ENCODE results near the gene OGFR.

OGFR gene

DNA sequence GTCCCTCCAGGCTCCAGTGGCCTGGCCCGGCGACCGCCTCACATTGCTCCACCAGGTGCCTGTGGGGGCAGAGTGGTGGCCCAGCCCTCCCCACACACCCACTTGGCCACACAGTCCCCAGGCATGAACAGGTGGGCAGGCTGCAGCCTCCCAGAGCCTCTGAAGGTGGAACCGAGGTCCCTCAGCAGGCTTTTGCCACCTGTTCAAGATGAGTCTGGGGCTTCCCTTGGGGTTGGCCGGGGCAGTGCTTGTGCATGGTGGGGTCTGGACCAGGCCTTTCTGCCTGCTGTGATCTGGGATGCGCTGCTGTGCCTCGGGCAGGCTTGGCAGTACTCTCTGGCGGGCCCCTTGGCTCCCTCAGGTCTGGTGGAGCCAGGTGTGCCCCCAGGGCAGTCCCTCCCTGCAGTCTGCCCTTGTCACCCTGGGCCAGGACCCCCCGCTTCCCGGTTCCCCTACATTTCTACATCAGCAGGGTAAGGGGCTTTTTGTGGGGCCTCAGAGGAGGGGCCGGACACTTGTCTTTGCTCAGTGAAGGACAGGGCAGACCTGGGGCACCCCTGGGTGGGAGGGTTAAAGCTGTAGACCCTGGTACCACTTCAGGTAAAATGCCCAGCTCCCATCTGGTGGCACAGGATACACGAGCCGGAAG lies 9.5 kb downstream of the OGFR start:
- H3K27me3 ChIP-seq (replicated peaks; ENCODE audit: control insufficient read depth, insufficient read depth, low read length): no peaks in the 10 kb centered on the region; the same call in 1 of the 2 replicates
- no peak for TF ChIP-seq CTCF (IDR thresholded peaks at IDR 0.05; ENCODE audit: insufficient read depth, low read length, poor library complexity, severe bottlenecking)
- no peak overlapping the region for H3K4me3 ChIP-seq (replicated peaks; ENCODE audit: low read depth, low read length)
- no peak for DNase-seq (ENCODE audit: extremely low read depth, insufficient read length)
- peaks cover 18% of the 10 kb centered on the region for H3K36me3 ChIP-seq (ENCODE audit: control insufficient read depth, insufficient read depth, low read length)

- no peak for TF ChIP-seq CTCF (IDR thresholded peaks at IDR 0.05; ENCODE audit: insufficient read depth, low read length, poor library complexity, severe bottlenecking)
- H3K4me3 ChIP-seq (replicated peaks; ENCODE audit: low read depth, low read length): no peak overlapping the region
- peaks cover 16% of the 10 kb centered on the region for H3K36me3 ChIP-seq (ENCODE audit: control insufficient read depth, insufficient read depth, low read length)
- H3K27me3 ChIP-seq (replicated peaks; ENCODE audit: control insufficient read depth, insufficient read depth, low read length): no peaks in the 10 kb centered on the region; the same call in 1 of the 2 replicates
- DNase-seq (ENCODE audit: extremely low read depth, insufficient read length): no peak
These were observed 10.1 kb downstream of the OGFR start for GRCh38 chr20:62814709-62815065.

GRCh38 chr20:62815066-62815991 lies 10.7 kb downstream of the OGFR start:
- no peak overlapping the region for H3K4me3 ChIP-seq (replicated peaks; ENCODE audit: low read depth, low read length)
- peaks cover 10% of the 10 kb centered on the region for H3K36me3 ChIP-seq (ENCODE audit: control insufficient read depth, insufficient read depth, low read length)
- no peaks in the 10 kb centered on the region; the same call in 1 of the 2 replicates for H3K27me3 ChIP-seq (replicated peaks; ENCODE audit: control insufficient read depth, insufficient read depth, low read length)
- no peak for TF ChIP-seq CTCF (IDR thresholded peaks at IDR 0.05; ENCODE audit: insufficient read depth, low read length, poor library complexity, severe bottlenecking)
- DNase-seq (ENCODE audit: extremely low read depth, insufficient read length): no peak

DNA sequence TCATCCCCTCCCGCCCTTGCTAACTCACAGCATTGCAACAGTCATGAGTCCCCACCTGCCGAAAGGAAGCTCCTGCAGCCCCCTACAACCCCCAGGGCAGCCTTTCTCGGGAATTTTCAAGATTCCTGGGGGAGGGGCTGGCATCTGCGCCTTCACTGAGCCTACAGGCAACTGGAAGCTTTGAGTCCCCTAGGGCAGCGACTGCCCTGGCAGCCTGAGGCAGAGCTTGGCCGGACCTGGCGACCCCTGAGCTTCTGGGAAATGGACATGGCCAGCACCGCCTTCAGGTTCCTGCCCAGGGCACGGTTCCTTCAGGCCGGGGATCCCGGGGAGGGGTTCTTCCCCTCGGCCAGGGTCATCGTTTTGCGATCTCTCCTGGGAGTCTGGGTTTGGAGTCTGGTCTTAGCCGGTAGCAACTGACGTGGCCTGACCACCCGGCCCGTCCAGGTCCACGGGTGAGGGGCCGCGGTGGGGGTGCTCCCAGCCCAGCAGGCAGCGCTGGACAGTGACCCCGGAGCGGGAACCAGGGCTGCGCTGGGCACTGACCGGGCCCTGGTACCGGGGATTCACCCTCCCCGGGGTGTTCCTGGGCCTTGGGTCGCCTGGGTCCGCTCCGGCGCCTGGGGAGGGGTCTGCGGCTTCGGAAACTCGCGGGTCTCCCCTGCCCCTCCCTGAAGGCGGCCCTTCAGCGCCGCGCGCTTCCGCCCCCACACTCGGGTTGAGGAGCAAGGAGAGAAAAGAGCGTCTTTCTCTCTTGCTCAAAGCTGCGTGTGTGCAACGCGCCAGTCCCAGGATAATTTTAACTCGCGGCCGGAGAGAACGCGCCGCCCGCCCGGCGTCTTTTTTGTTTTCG lies 11.6 kb downstream of the OGFR start:
- no peak for DNase-seq (ENCODE audit: extremely low read depth, insufficient read length)
- no peak for TF ChIP-seq CTCF (IDR thresholded peaks at IDR 0.05; ENCODE audit: insufficient read depth, low read length, poor library complexity, severe bottlenecking)
- Histone ChIP-seq H3K36me3 (ENCODE audit: control insufficient read depth, insufficient read depth, low read length) (peaks cover 7% of the 10 kb centered on the region), H3K27me3 (replicated peaks; ENCODE audit: control insufficient read depth, insufficient read depth, low read length) (no peaks in the 10 kb centered on the region; the same call in 1 of the 2 replicates), H3K4me3 (replicated peaks; ENCODE audit: low read depth, low read length) (no peak overlapping the region)
